Measurements from ENCODE around the gene GALNT13.
A peak's percentile ranks its signal among the peaks of the same experiment; 100 is the strongest.

Gene GALNT13

GRCh38 chr2:153912798-153913396 is 41.2 kb downstream of the GALNT13 start:
- Histone ChIP-seq H3K36me3 (replicated peaks in 1 of 2; ENCODE audit: control insufficient read depth in 2 of 2, insufficient read depth in 2 of 2, low read length in 2 of 2) (no peaks in the 10 kb centered on the region), H3K4ac (ENCODE audit: low read length) (no peak overlapping the region), H3K79me1 (ENCODE audit: low read depth, low read length) (no peaks in the 10 kb centered on the region), H3K14ac (ENCODE audit: low read length) (peak overlapping the region; percentile 64), H2AFZ (ENCODE audit: low read length) (no peak overlapping the region), H4K8ac (ENCODE audit: low read depth, low read length) (no peak overlapping the region), H3K4me2 (ENCODE audit: insufficient read depth, low read length, poor library complexity, severe bottlenecking) (no peak overlapping the region), H3K23ac (ENCODE audit: low read depth, low read length, poor library complexity) (no peak overlapping the region), H2BK15ac (ENCODE audit: low read length) (no peak overlapping the region), H2AK5ac (ENCODE audit: low read depth, low read length) (no peak overlapping the region), H3K4me1 (ENCODE audit: control insufficient read depth in 2 of 2, insufficient read depth in 1 of 2, low read depth in 1 of 2, low read length in 2 of 2) (peaks cover 0 to 4% of the 10 kb centered on the region in 2 donors), H3K4me3 (ENCODE audit: low read length in 2 of 2) (no peak overlapping the region), H3K9me3 (replicated peaks in 1 of 2; ENCODE audit: control insufficient read depth in 2 of 2, insufficient read depth in 1 of 2, low read depth in 1 of 2, low read length in 2 of 2) (peaks cover 0 to 12% of the 10 kb centered on the region in 2 donors), H2BK12ac (ENCODE audit: low read length) (no peak overlapping the region), H3K18ac (ENCODE audit: low read length) (peak overlapping the region; percentile 27), H3K27ac (replicated peaks; ENCODE audit: low read length) (no peak overlapping the region), H2BK120ac (ENCODE audit: low read depth, low read length) (no peak overlapping the region), H2BK5ac (ENCODE audit: low read length) (no peak overlapping the region), H3K9ac (ENCODE audit: low read depth, low read length, poor library complexity) (peak overlapping the region; percentile 74), H4K91ac (ENCODE audit: low read depth, low read length, poor library complexity) (no peak overlapping the region), H3K27me3 (ENCODE audit: control insufficient read depth in 3 of 3, insufficient read depth in 3 of 3, low read depth in 1 of 3, low read length in 3 of 3) (no peaks in the 10 kb centered on the region)
- no CpG with 5 or more reads among the region's 3 CpGs for WGBS, 2 donors (ENCODE audit: extremely low coverage in 2 of 2, insufficient read length in 2 of 2, insufficient replicate concordance in 1 of 2)
- no peak for DNase-seq (ENCODE audit: low spot score)

GRCh38 chr2:153917570-153917969 is 45.8 kb downstream of the GALNT13 start:
- Histone ChIP-seq H3K4me3 (ENCODE audit: low read length in 2 of 2) (no peak overlapping the region), H3K9ac (ENCODE audit: low read depth, low read length, poor library complexity) (no peak overlapping the region), H3K4ac (ENCODE audit: low read length) (no peak overlapping the region), H2BK12ac (ENCODE audit: low read length) (no peak overlapping the region), H4K8ac (ENCODE audit: low read depth, low read length) (no peak overlapping the region), H2AK5ac (ENCODE audit: low read depth, low read length) (no peak overlapping the region), H2BK15ac (ENCODE audit: low read length) (no peak overlapping the region), H3K36me3 (replicated peaks in 1 of 2; ENCODE audit: control insufficient read depth in 2 of 2, insufficient read depth in 2 of 2, low read length in 2 of 2) (no peaks in the 10 kb centered on the region), H3K27me3 (ENCODE audit: control insufficient read depth in 3 of 3, insufficient read depth in 3 of 3, low read depth in 1 of 3, low read length in 3 of 3) (no peaks in the 10 kb centered on the region), H4K91ac (ENCODE audit: low read depth, low read length, poor library complexity) (no peak overlapping the region), H3K14ac (ENCODE audit: low read length) (no peak overlapping the region), H2BK5ac (ENCODE audit: low read length) (no peak overlapping the region), H3K4me2 (ENCODE audit: insufficient read depth, low read length, poor library complexity, severe bottlenecking) (no peak overlapping the region), H2BK120ac (ENCODE audit: low read depth, low read length) (no peak overlapping the region), H3K18ac (ENCODE audit: low read length) (no peak overlapping the region), H2AFZ (ENCODE audit: low read length) (no peak overlapping the region), H3K79me1 (ENCODE audit: low read depth, low read length) (no peaks in the 10 kb centered on the region), H3K4me1 (ENCODE audit: control insufficient read depth in 2 of 2, insufficient read depth in 1 of 2, low read depth in 1 of 2, low read length in 2 of 2) (peaks cover 0 to 5% of the 10 kb centered on the region in 2 donors), H3K27ac (replicated peaks; ENCODE audit: low read length) (no peak overlapping the region), H3K9me3 (replicated peaks in 1 of 2; ENCODE audit: control insufficient read depth in 2 of 2, insufficient read depth in 1 of 2, low read depth in 1 of 2, low read length in 2 of 2) (peaks cover 0 to 4% of the 10 kb centered on the region in 2 donors), H3K23ac (ENCODE audit: low read depth, low read length, poor library complexity) (no peak overlapping the region)
- no peak for DNase-seq (ENCODE audit: low spot score)

- Histone ChIP-seq H4K91ac (ENCODE audit: low read depth, low read length, poor library complexity) (no peak overlapping the region), H3K36me3 (replicated peaks in 1 of 2; ENCODE audit: control insufficient read depth in 2 of 2, insufficient read depth in 2 of 2, low read length in 2 of 2) (no peaks in the 10 kb centered on the region), H3K4ac (ENCODE audit: low read length) (no peak overlapping the region), H3K9me3 (replicated peaks in 1 of 2; ENCODE audit: control insufficient read depth in 2 of 2, insufficient read depth in 1 of 2, low read depth in 1 of 2, low read length in 2 of 2) (no peaks in the 10 kb centered on the region), H2BK15ac (ENCODE audit: low read length) (no peak overlapping the region), H2AFZ (ENCODE audit: low read length) (no peak overlapping the region), H3K18ac (ENCODE audit: low read length) (no peak overlapping the region), H3K23ac (ENCODE audit: low read depth, low read length, poor library complexity) (no peak overlapping the region), H3K27me3 (ENCODE audit: control insufficient read depth in 3 of 3, insufficient read depth in 3 of 3, low read depth in 1 of 3, low read length in 3 of 3) (no peaks in the 10 kb centered on the region), H3K9ac (ENCODE audit: low read depth, low read length, poor library complexity) (no peak overlapping the region), H3K4me3 (ENCODE audit: low read length in 2 of 2) (no peak overlapping the region), H3K4me1 (ENCODE audit: control insufficient read depth in 2 of 2, insufficient read depth in 1 of 2, low read depth in 1 of 2, low read length in 2 of 2) (no peaks in the 10 kb centered on the region), H2AK5ac (ENCODE audit: low read depth, low read length) (no peak overlapping the region), H2BK12ac (ENCODE audit: low read length) (no peak overlapping the region), H2BK120ac (ENCODE audit: low read depth, low read length) (no peak overlapping the region), H3K4me2 (ENCODE audit: insufficient read depth, low read length, poor library complexity, severe bottlenecking) (no peak overlapping the region), H3K79me1 (ENCODE audit: low read depth, low read length) (no peaks in the 10 kb centered on the region), H2BK5ac (ENCODE audit: low read length) (no peak overlapping the region), H3K27ac (replicated peaks; ENCODE audit: low read length) (no peak overlapping the region), H4K8ac (ENCODE audit: low read depth, low read length) (no peak overlapping the region), H3K14ac (ENCODE audit: low read length) (no peak overlapping the region)
- DNase-seq (ENCODE audit: low spot score) = no peak
These were observed 63.8 kb downstream of the GALNT13 start for GRCh38 chr2:153935511-153935910.

- Histone ChIP-seq H2BK120ac (ENCODE audit: low read depth, low read length) (no peak overlapping the region), H2AK5ac (ENCODE audit: low read depth, low read length) (no peak overlapping the region), H3K23ac (ENCODE audit: low read depth, low read length, poor library complexity) (no peak overlapping the region), H2AFZ (ENCODE audit: low read length) (no peak overlapping the region), H3K9me3 (replicated peaks in 1 of 2; ENCODE audit: control insufficient read depth in 2 of 2, insufficient read depth in 1 of 2, low read depth in 1 of 2, low read length in 2 of 2) (no peaks in the 10 kb centered on the region), H3K27ac (replicated peaks; ENCODE audit: low read length) (no peak overlapping the region), H3K14ac (ENCODE audit: low read length) (no peak overlapping the region), H3K27me3 (ENCODE audit: control insufficient read depth in 3 of 3, insufficient read depth in 3 of 3, low read depth in 1 of 3, low read length in 3 of 3) (no peaks in the 10 kb centered on the region), H2BK12ac (ENCODE audit: low read length) (no peak overlapping the region), H3K9ac (ENCODE audit: low read depth, low read length, poor library complexity) (no peak overlapping the region), H3K4me1 (ENCODE audit: control insufficient read depth in 2 of 2, insufficient read depth in 1 of 2, low read depth in 1 of 2, low read length in 2 of 2) (no peaks in the 10 kb centered on the region), H3K4me3 (ENCODE audit: low read length in 2 of 2) (no peak overlapping the region), H3K79me1 (ENCODE audit: low read depth, low read length) (no peaks in the 10 kb centered on the region), H4K91ac (ENCODE audit: low read depth, low read length, poor library complexity) (no peak overlapping the region), H3K36me3 (replicated peaks in 1 of 2; ENCODE audit: control insufficient read depth in 2 of 2, insufficient read depth in 2 of 2, low read length in 2 of 2) (no peaks in the 10 kb centered on the region), H3K18ac (ENCODE audit: low read length) (no peak overlapping the region), H4K8ac (ENCODE audit: low read depth, low read length) (no peak overlapping the region), H2BK15ac (ENCODE audit: low read length) (no peak overlapping the region), H3K4ac (ENCODE audit: low read length) (no peak overlapping the region), H3K4me2 (ENCODE audit: insufficient read depth, low read length, poor library complexity, severe bottlenecking) (no peak overlapping the region), H2BK5ac (ENCODE audit: low read length) (no peak overlapping the region)
- WGBS, 2 donors (ENCODE audit: extremely low coverage in 2 of 2, insufficient read length in 2 of 2, insufficient replicate concordance in 1 of 2) = no CpG with 5 or more reads among the region's 3 CpGs
- no peak for DNase-seq (ENCODE audit: low spot score)
These were observed 67.5 kb downstream of the GALNT13 start for GRCh38 chr2:153939124-153939796.
